Stimulated activated CD4-positive, alpha-beta T cell treated with anti-CD3 and anti-CD28 coated beads, Interleukin-1b, Interleukin-23, amount 100 ng/mL, for 48 hours (primary cell): ENCODE measurements around the gene PDGFRA.
"Not testable (repeated sequence)": the region's sequence is repeated elsewhere in the genome, so short reads cannot be mapped to it uniquely, and the experiment has no call there.

Source experiments
- DNase-seq: peaks from one replicate; pipeline ENCODE4 v3.0.0-alpha.2; 2020

Gene PDGFRA

GRCh38 chr4:54228056-54228527 is 1.0 kb upstream of the PDGFRA start:
- DNase-seq: peak; percentile 43

GRCh38 chr4:54228546-54228945 is 547 bp upstream of the PDGFRA start:
- no peak for DNase-seq

GRCh38 chr4:54229631-54230483 is 764 bp downstream of the PDGFRA start:
- DNase-seq: no peak

GRCh38 chr4:54230484-54231418 is 1.7 kb downstream of the PDGFRA start:
- DNase-seq: no peak

- no peak for DNase-seq
These were observed 2.3 kb downstream of the PDGFRA start for GRCh38 chr4:54231419-54231767.

GRCh38 chr4:54231768-54232688 is 2.9 kb downstream of the PDGFRA start:
- no peak for DNase-seq

GRCh38 chr4:54233277-54233696 is 4.2 kb downstream of the PDGFRA start:
- peak; percentile 81 for DNase-seq

- DNase-seq: peak; percentile 64
These were observed 4.8 kb downstream of the PDGFRA start for GRCh38 chr4:54233697-54234496.

GRCh38 chr4:54234497-54235205 is 5.6 kb downstream of the PDGFRA start:
- no peak for DNase-seq

- not testable (repeated sequence) for DNase-seq
These were observed 7.2 kb downstream of the PDGFRA start for GRCh38 chr4:54236316-54236715.

GRCh38 chr4:54237770-54238169 is 8.7 kb downstream of the PDGFRA start:
- DNase-seq: no peak

- no peak for DNase-seq
These were observed 9.3 kb downstream of the PDGFRA start for GRCh38 chr4:54238389-54238788.

- DNase-seq: not testable (repeated sequence)
These were observed 12.3 kb downstream of the PDGFRA start for GRCh38 chr4:54241268-54241823.

- DNase-seq: not testable (repeated sequence)
These were observed 14.4 kb downstream of the PDGFRA start for GRCh38 chr4:54243541-54243940.

GRCh38 chr4:54252312-54252711 is 23.2 kb downstream of the PDGFRA start:
- DNase-seq: not testable (repeated sequence)

GRCh38 chr4:54254116-54254914 is 25.2 kb downstream of the PDGFRA start:
- no peak for DNase-seq

- DNase-seq: no peak
These were observed 25.8 kb downstream of the PDGFRA start for GRCh38 chr4:54254915-54255246.

GRCh38 chr4:54255881-54256280 is 26.8 kb downstream of the PDGFRA start:
- no peak for DNase-seq
